Prostate gland (tissue), 2 donors: ENCODE results near the gene MARF1.

Source experiments
- POLR2A ChIP-seq: fragments of 450-650 bp; IDR thresholded peaks from one replicate; pipeline ENCODE4 v1.6.1; 2016; ENCODE audit warnings: antibody characterized with exemption, mild to moderate bottlenecking
- POLR2AphosphoS5 ChIP-seq: sonication (generic); formaldehyde crosslinking; IDR thresholded peaks from one replicate; pipeline ENCODE4 v1.6.1; 2017; ENCODE audit warnings: antibody characterized with exemption
- TF ChIP-seq, protein P1 (sequence below), 4 experiments: fragments of 200-600 bp in 2 of 4; fragments of 450-650 bp in 2 of 4; sonication (generic) in 2 of 4; IDR thresholded peaks; 1 replicate in 3 of 4; 2 replicates in 1 of 4; pipeline ENCODE4 v1.5.1; 2016 to 2019; ENCODE audit warnings: antibody characterized with exemption in 4 of 4, mild to moderate bottlenecking in 2 of 4, moderate library complexity in 2 of 4

DNA sequence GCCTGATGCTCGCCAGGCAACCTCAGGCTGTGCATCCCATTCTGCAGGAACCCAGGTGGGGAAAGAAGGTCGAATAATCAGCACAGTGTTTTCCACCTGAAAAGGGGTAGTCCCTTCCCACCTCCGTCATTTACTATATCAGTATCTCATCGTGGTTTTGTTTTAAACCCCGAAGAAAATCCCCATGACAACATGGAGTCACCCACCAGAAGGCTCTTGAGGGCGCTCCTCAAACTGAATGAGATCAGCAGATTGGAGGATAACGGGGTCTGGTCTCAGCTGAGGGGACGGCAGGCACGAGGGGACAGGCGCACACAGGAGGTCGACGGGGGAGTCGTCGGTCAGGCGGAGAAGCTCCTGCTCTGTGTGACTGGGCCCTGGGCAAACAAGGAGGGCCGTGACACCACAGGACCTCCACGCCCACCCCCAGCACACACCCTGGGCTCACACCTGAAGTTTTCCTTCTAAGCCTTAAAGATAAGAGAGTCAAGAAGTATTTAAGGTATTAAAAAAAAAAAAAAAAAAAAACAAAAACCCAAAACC lies 44.2 kb downstream of the MARF1 start:
- TF ChIP-seq, protein P1, sequence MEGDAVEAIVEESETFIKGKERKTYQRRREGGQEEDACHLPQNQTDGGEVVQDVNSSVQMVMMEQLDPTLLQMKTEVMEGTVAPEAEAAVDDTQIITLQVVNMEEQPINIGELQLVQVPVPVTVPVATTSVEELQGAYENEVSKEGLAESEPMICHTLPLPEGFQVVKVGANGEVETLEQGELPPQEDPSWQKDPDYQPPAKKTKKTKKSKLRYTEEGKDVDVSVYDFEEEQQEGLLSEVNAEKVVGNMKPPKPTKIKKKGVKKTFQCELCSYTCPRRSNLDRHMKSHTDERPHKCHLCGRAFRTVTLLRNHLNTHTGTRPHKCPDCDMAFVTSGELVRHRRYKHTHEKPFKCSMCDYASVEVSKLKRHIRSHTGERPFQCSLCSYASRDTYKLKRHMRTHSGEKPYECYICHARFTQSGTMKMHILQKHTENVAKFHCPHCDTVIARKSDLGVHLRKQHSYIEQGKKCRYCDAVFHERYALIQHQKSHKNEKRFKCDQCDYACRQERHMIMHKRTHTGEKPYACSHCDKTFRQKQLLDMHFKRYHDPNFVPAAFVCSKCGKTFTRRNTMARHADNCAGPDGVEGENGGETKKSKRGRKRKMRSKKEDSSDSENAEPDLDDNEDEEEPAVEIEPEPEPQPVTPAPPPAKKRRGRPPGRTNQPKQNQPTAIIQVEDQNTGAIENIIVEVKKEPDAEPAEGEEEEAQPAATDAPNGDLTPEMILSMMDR (IDR thresholded peaks at IDR 0.05): no peak
- TF ChIP-seq POLR2A (no peak), POLR2AphosphoS5 (no peak)
